ENCODE measurements around the gene FEM1B. TPM values are rescaled to one million over a fixed set of nuclear protein-coding genes. Genes with fewer than 3 reads are reported as not detected.

FEM1B gene
- total RNA-seq, 2 experiments from 2014 or later: 83.2 to 94.9 TPM

GRCh38 chr15:68303560-68304436 lies 26.3 kb downstream of the FEM1B start:
- peak in 1 of 14 experiments; percentile 10 for DNase-seq
- Histone ChIP-seq H3K36me3 (ENCODE audit: insufficient read depth, low read length) (no peaks in the 10 kb centered on the region), H3K9me3 (ENCODE audit: control insufficient read depth in 1 of 2, insufficient read depth in 1 of 2, low read length in 2 of 2) (no peaks in the 10 kb centered on the region), H3K4me3 (ENCODE audit: low read length) (no peak overlapping the region), H3K27me3 (ENCODE audit: control insufficient read depth in 1 of 2, insufficient read depth in 2 of 2, low read length in 2 of 2) (peaks cover 0 to 4% of the 10 kb centered on the region in 2 experiments), H3K4me1 (ENCODE audit: insufficient read depth, low read length) (peaks cover 14% of the 10 kb centered on the region), H3K27ac (ENCODE audit: low read depth in 1 of 2, low read length in 2 of 2) (no peak overlapping the region)
- intact Hi-C loops (cut with DNase I, micrococcal nuclease): no loop called here
- ChIA-PET CTCF (no interaction called here), POLR2A (interaction anchor here (1.2 kb wide), 1 partner anchor 26 kb away, joined by 5 read pairs; the partner anchor contains the start of gene FEM1B)
- TF ChIP-seq CTCF (IDR thresholded peaks at IDR 0.05): no peak
- no peaks in the 10 kb centered on the region for H3K36me3 Mint-ChIP-seq (ENCODE audit: low read depth)
- ATAC-seq (ENCODE audit: poor library complexity): no peak
- no peaks in the 10 kb centered on the region for H3K27me3 Mint-ChIP-seq
- H3K9me3 Mint-ChIP-seq: no peaks in the 10 kb centered on the region
- peaks cover 44% of the 10 kb centered on the region for H3K4me1 Mint-ChIP-seq (ENCODE audit: low read depth)
- H3K27ac Mint-ChIP-seq: no peak overlapping the region
- H3K4me3 Mint-ChIP-seq: no peak overlapping the region

DNA sequence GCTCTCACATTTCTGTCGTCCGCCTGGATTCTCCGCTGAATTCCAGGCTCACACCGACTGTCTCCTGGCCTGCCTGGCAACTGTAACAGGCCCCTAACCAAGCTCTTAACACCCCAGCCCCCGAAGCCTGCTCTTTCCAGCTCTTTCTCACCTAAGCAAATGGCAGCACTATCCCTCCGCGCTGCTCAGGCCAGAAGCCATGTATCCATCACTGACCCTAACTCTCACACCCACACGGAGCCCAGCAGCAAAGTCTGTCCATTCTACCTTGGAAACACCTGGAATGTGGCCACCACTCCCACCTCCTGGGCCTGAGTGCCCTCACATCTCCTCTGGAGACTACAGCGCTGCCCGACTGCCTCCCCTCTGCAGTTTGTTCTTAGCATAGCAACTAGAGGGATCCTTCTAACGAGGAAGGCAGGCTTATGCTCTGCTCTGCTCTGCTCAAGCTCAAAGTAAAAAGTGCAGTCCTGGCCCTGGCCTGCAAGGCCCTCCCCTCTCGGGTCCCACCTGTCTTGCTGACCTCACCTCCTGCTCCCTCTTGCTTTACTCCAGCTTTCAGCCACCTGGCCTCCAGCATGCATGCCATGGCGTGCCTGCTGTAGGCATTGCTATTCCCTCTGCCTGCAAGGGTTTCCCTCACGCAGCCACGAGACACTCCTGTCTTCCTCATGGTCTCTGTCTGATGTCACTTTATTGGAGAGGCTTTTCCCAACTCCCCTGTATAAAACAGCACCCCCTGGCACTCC lies 27.2 kb downstream of the FEM1B start:
- no peak overlapping the region for H3K27ac Mint-ChIP-seq
- ATAC-seq (ENCODE audit: poor library complexity) (no peak), DNase-seq (no peak)
- no peaks in the 10 kb centered on the region for H3K36me3 Mint-ChIP-seq (ENCODE audit: low read depth)
- intact Hi-C loops (cut with DNase I, micrococcal nuclease): loop anchor here (5.0 kb wide), 2 partner anchors 248 to 573 kb away; no protein-coding TSS in a partner anchor
- no peaks in the 10 kb centered on the region for H3K9me3 ChIP-seq (ENCODE audit: control insufficient read depth in 1 of 2, insufficient read depth in 1 of 2, low read length in 2 of 2)
- no peak overlapping the region for H3K4me3 Mint-ChIP-seq
- no peak overlapping the region for H3K27ac ChIP-seq (ENCODE audit: low read depth in 1 of 2, low read length in 2 of 2)
- H3K27me3 ChIP-seq (ENCODE audit: control insufficient read depth in 1 of 2, insufficient read depth in 2 of 2, low read length in 2 of 2): peaks cover 0 to 4% of the 10 kb centered on the region in 2 experiments
- peaks cover 8% of the 10 kb centered on the region for H3K4me1 ChIP-seq (ENCODE audit: insufficient read depth, low read length)
- no peak overlapping the region for H3K4me3 ChIP-seq (ENCODE audit: low read length)
- H3K27me3 Mint-ChIP-seq: no peaks in the 10 kb centered on the region
- no peaks in the 10 kb centered on the region for H3K36me3 ChIP-seq (ENCODE audit: insufficient read depth, low read length)
- H3K4me1 Mint-ChIP-seq (ENCODE audit: low read depth): peaks cover 35% of the 10 kb centered on the region
- no peaks in the 10 kb centered on the region for H3K9me3 Mint-ChIP-seq
- CTCF ChIA-PET: interaction anchor here (2.2 kb wide), 1 partner anchor 8 kb away, joined by 18 read pairs; no protein-coding TSS in a partner anchor
- no peak for TF ChIP-seq CTCF (IDR thresholded peaks at IDR 0.05)
- POLR2A ChIA-PET: interaction anchor here (2.3 kb wide), 1 partner anchor 52 kb away, joined by 13 read pairs; no protein-coding TSS in a partner anchor

DNA sequence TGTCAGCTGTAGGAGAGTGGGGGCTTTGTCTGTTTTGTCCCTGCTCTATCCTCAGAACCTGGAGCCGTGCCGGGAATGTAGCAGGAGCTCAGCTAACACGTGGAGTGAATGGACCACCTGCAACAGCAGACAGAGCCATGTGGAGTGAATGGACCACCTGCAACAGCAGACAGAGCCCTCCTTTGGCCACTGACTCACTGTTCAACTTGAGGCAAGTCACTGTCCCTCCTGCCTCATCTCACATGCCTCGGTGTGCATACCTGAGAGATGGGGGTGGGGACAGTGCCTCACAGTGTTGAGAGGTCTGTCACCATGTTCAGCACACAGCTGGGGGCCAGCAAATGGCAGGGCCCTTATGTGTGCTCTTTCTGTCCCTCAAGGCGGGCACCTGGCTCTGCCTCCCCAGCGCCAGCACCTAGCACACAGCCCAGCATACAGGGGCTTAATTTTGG lies 27.9 kb downstream of the FEM1B start:
- no peaks in the 10 kb centered on the region for H3K9me3 Mint-ChIP-seq
- Histone ChIP-seq H3K36me3 (ENCODE audit: insufficient read depth, low read length) (no peaks in the 10 kb centered on the region), H3K4me3 (ENCODE audit: low read length) (no peak overlapping the region), H3K9me3 (ENCODE audit: control insufficient read depth in 1 of 2, insufficient read depth in 1 of 2, low read length in 2 of 2) (no peaks in the 10 kb centered on the region), H3K27ac (ENCODE audit: low read depth in 1 of 2, low read length in 2 of 2) (no peak overlapping the region), H3K4me1 (ENCODE audit: insufficient read depth, low read length) (peaks cover 8% of the 10 kb centered on the region), H3K27me3 (ENCODE audit: control insufficient read depth in 1 of 2, insufficient read depth in 2 of 2, low read length in 2 of 2) (peaks cover 0 to 4% of the 10 kb centered on the region in 2 experiments)
- ChIA-PET CTCF (interaction anchor here (0.7 to 2.2 kb wide), 4 partner anchors 8 to 757 kb away, joined by 3 to 32 read pairs (median 10); no protein-coding TSS in a partner anchor), POLR2A (interaction anchor here (1.7 to 2.3 kb wide), 2 partner anchors 28 to 52 kb away, joined by 12 to 13 read pairs; partner anchors contain the start of gene FEM1B)
- DNase-seq (no peak), ATAC-seq (ENCODE audit: poor library complexity) (no peak)
- no peaks in the 10 kb centered on the region for H3K27me3 Mint-ChIP-seq
- TF ChIP-seq CTCF (IDR thresholded peaks at IDR 0.05): no peak
- H3K27ac Mint-ChIP-seq: no peak overlapping the region
- intact Hi-C loops (cut with DNase I, micrococcal nuclease): loop anchor here (5.0 kb wide), 2 partner anchors 247 to 572 kb away; no protein-coding TSS in a partner anchor
- peaks cover 28% of the 10 kb centered on the region for H3K4me1 Mint-ChIP-seq (ENCODE audit: low read depth)
- H3K36me3 Mint-ChIP-seq (ENCODE audit: low read depth): no peaks in the 10 kb centered on the region
- no peak overlapping the region for H3K4me3 Mint-ChIP-seq
